Glomerular endothelial cell (primary cell): ENCODE measurements around the gene PRM1. TPM values are rescaled to one million over a fixed set of nuclear protein-coding genes. Genes with fewer than 3 reads are reported as not detected.

Source experiments
- DNase-seq: peaks from one replicate; pipeline ENCODE4 v3.0.0-alpha.2; 2011; ENCODE audit warnings: low read depth, low spot score; ENCODE audit errors: extremely low read depth
- total RNA-seq: library from RNA; depleted of rRNA; stranded (reverse); fragments of >200 nt; gene quantifications from 2 replicates; pipeline ENCODE4 v1.2.3, GENCODE V29; 2015

Gene PRM1
- total RNA-seq, 1 donor from 2014 or later = not detected

GRCh38 chr16:11273721-11274324, 7.3 kb downstream of the PRM1 start:
- DNase-seq = no peak

GRCh38 chr16:11272921-11273720, 8.0 kb downstream of the PRM1 start, which contains the start of gene PRM3:
TSS of gene PRM3 (minus strand) at chr16:11273629. CDS start at chr16:11273595, 34 bp downstream.
- DNase-seq = no peak

DNA sequence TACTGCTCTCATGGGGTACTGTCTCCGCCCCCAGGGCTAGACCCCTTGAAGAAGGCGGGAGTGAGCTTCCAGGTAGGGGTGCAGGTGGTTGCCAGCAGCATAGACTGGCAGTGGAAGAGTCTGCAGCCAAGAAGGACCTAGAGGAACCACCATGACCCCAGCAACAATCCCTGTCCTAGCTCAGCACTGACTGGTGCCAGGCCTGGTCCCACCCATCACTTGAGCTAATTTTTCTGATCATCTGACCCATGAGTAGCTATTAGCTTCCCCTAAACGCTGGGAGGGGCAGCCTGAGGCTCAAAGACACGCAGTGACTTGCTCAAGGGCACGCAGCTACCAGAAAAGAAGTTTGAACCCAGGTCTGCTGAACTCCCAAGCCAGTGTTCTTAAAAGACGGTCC, 8.6 kb downstream of the PRM1 start:
- no peak for DNase-seq

- no peak for DNase-seq
Observed at GRCh38 chr16:11271610-11272009, 9.5 kb downstream of the PRM1 start.

- no peak for DNase-seq
Observed at GRCh38 chr16:11270602-11271162, 10.4 kb downstream of the PRM1 start.

DNA sequence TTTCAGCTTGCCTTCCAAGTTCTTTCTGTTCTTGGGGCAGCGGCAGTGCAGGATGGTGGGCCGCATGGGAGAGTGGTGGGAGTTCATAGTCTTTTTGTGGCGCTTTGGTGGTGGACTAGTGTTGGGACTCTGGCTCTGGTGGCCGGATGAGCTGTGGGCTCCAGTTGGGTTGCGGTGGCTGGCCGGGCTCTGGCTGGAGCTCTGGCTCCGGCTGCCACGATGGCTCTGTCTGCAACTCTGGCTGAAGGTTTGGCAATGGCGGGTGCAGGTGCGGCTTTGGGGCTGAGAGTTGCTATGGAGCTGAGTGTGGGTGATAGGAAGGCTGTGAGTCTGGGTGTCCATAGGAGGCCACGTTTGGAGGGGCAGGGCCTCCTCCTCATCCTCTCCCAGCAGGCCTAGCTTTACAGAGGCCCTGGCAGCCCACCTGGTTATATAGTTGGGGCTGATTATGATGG, 12.2 kb downstream of the PRM1 start, which contains the start of gene TNP2:
Gene TNP2 (minus strand): TSS at position 405 of the 455 bp plus-strand sequence. CDS start 63 bp downstream, at position 342.
- DNase-seq = no peak

DNA sequence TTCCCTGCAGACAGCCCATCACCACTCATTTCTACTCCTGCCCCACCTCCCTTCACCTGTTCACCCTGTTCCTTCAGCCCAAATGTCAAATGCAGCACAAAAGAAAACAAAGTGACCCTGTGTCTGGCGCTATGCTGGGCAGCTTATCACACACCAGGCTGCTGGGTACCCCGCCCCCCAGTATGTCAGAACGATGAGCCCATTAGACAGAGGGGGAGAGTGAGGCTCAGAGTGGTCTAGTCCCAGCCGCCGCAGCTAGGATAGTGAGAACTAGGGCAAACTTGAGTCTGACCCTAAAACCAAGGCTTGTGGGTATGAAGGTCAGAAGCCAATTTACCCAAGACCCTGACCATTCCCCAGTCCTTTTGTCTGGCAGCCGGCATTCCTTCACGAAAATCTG, 16.0 kb downstream of the PRM1 start:
- no peak for DNase-seq

DNA sequence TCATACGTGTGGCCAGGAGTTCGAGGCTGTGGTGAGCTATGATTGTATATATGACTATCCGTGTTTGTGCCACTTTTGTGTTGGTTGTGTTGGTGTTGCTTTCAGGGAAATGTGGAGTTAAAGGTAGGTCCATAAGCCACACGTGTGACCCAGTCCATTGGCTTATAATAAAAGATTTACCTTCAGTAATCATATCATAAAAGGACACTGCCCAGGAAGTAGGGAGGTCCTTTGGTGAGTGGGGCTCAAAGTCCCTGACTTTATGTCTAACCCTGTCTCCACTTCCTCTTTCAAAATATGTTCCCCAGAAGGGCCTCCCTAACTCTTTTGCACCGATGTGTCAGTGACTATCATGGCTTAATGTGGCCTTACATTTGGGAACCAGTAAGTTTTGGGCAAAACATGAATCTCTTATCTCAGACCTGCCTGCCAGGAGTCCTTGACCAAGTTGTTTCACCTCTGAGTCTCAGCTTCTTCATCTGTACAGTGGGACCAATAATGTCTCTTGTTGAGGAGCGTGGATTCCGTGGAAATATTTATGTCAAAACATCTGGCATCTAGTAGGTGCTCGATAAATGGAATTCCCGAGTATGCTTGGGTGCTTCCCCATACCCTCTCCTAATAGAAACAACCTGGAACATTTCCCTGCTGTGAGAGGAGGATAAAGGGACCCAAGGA, 16.8 kb downstream of the PRM1 start:
- no peak for DNase-seq

GRCh38 chr16:11263737-11264136, 17.4 kb downstream of the PRM1 start:
- DNase-seq = no peak

DNA sequence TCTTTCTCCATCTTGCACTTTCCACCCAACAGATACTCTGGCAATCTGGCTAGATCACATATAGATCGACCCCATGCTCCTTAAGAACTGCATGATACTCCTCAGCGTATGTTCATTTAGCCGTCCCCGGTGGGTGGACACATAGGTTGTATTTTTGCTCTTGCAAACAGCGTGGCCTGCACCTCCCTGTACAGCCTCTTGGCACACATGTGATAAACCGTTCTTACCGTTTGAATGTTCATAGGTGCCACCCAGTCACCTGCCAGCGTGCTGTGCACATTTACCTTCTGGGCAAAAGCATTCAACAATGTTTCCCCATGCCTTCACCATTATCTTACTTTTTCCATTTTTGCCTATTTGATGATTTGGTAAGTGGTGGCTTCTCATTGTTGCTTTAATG, 18.2 kb downstream of the PRM1 start:
- no peak for DNase-seq

GRCh38 chr16:11260596-11260966, 20.5 kb downstream of the PRM1 start:
- no peak for DNase-seq

- no peak for DNase-seq
Observed at GRCh38 chr16:11259655-11260595, 21.2 kb downstream of the PRM1 start.

- DNase-seq = no peak
Observed at GRCh38 chr16:11258553-11259492, 22.3 kb downstream of the PRM1 start.

DNA sequence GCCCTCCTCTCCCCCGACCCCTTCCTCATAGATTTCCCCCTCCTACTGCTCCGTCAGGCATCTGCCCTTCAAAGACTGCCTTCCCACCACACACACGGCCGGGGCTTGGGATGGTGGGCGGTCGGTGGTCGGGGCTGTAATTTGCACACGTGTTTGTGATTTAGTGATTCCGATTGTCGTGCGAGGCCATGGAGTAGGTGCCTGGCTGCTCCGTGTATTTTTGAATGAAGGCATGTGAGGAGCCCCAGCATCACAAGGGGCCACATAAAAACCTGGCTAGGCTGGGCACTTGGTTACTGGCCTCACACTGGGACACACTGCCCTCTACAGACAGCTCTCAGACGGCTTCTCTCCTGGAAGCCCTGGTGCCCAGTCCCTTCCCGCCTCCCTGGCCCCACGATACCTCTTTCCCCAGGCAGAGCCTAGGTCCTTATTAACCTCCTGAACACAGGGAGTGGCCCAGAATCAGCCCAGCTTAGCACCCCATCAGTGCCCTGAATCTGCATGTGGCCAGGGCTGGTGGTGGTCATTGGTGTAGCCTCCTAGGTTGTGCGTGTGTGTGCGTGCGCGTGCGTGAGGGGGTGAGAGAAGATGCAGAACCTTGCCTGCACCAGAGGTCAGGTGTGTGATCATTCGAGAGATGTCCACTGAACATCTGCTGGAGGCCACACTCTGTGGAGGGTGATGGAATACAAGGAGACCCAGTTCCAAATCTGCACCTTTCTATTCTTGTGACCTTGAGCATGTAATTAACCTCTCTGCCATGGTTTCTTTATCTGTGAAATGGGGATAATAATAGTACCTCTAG, 23.8 kb downstream of the PRM1 start:
- DNase-seq = peak; percentile 47

- no peak for DNase-seq
Observed at GRCh38 chr16:11256661-11257130, 24.4 kb downstream of the PRM1 start.

- DNase-seq = no peak
Observed at GRCh38 chr16:11255737-11256660, 25.1 kb downstream of the PRM1 start, which contains the start of gene SOCS1. TSS of gene SOCS1 (minus strand) at chr16:11256204. CDS start at chr16:11255478, 726 bp downstream.
